Measurements from ENCODE around the gene KIF5B. TPM values are rescaled to one million over a fixed set of nuclear protein-coding genes. Genes with fewer than 3 reads are reported as not detected.
A peak's percentile ranks its signal among the peaks of the same experiment; 100 is the strongest.
"Not testable (repeated sequence)": the region's sequence is repeated elsewhere in the genome, so short reads cannot be mapped to it uniquely, and the experiment has no call there.

Gene KIF5B
- polyA plus RNA-seq, 1 donor = 184 TPM

- no peak for DNase-seq
Measured at GRCh38 chr10:32061440-32061839, 5.2 kb upstream of the KIF5B start.

- DNase-seq = no peak
Measured at GRCh38 chr10:32060347-32060746, 4.1 kb upstream of the KIF5B start.

GRCh38 chr10:32059472-32059871, 3.2 kb upstream of the KIF5B start:
- DNase-seq = no peak

GRCh38 chr10:32057036-32057372, 779 bp upstream of the KIF5B start:
- no peak for DNase-seq

GRCh38 chr10:32055478-32056135, 618 bp downstream of the KIF5B start:
- DNase-seq = peak; percentile 73

- peak; percentile 46 for DNase-seq
Measured at GRCh38 chr10:32054094-32054493, 2.1 kb downstream of the KIF5B start.

GRCh38 chr10:32053392-32053791, 2.8 kb downstream of the KIF5B start:
- DNase-seq = not testable (repeated sequence)

- no peak for DNase-seq
Measured at GRCh38 chr10:32051926-32052325, 4.3 kb downstream of the KIF5B start.

GRCh38 chr10:32050177-32050576, 6.0 kb downstream of the KIF5B start:
- DNase-seq = no peak

GRCh38 chr10:32049113-32049512, 7.1 kb downstream of the KIF5B start:
- no peak for DNase-seq

- no peak for DNase-seq
Measured at GRCh38 chr10:32048282-32048681, 7.9 kb downstream of the KIF5B start.

- no peak for DNase-seq
Measured at GRCh38 chr10:32047881-32048280, 8.3 kb downstream of the KIF5B start.

GRCh38 chr10:32046151-32046550, 10.1 kb downstream of the KIF5B start:
- DNase-seq = no peak

GRCh38 chr10:32042730-32043129, 13.5 kb downstream of the KIF5B start:
- not testable (repeated sequence) for DNase-seq

GRCh38 chr10:32041290-32042028, 14.8 kb downstream of the KIF5B start:
- DNase-seq = no peak

GRCh38 chr10:32039734-32040133, 16.5 kb downstream of the KIF5B start:
- DNase-seq = no peak

GRCh38 chr10:32038777-32039176, 17.4 kb downstream of the KIF5B start:
- DNase-seq = no peak

- DNase-seq = no peak
Measured at GRCh38 chr10:32036922-32037321, 19.3 kb downstream of the KIF5B start.

- DNase-seq = no peak
Measured at GRCh38 chr10:32035038-32035437, 21.2 kb downstream of the KIF5B start.

- no peak for DNase-seq
Measured at GRCh38 chr10:32033171-32033570, 23.1 kb downstream of the KIF5B start.

- no peak for DNase-seq
Measured at GRCh38 chr10:32031920-32032319, 24.3 kb downstream of the KIF5B start.

GRCh38 chr10:32031424-32031823, 24.8 kb downstream of the KIF5B start:
- DNase-seq = no peak

GRCh38 chr10:32028710-32029109, 27.5 kb downstream of the KIF5B start:
- no peak for DNase-seq

GRCh38 chr10:32023264-32023663, 33.0 kb downstream of the KIF5B start:
- no peak for DNase-seq
